ENCODE results near the gene ARHGAP19.
"Not testable (repeated sequence)": the region's sequence is repeated elsewhere in the genome, so short reads cannot be mapped to it uniquely, and the experiment has no call there.

The ARHGAP19 gene

GRCh38 chr10:97321032-97321803, 28.8 kb upstream of the ARHGAP19 start:
- DNase-seq (ENCODE audit: low read depth), result no peak

GRCh38 chr10:97320480-97321031, 28.1 kb upstream of the ARHGAP19 start:
- no peak for DNase-seq (ENCODE audit: low read depth)

GRCh38 chr10:97319671-97320479, 27.4 kb upstream of the ARHGAP19 start:
- DNase-seq (ENCODE audit: low read depth), result no peak

- peak; percentile 69 for DNase-seq (ENCODE audit: low read depth)
Measured at GRCh38 chr10:97318772-97319651, 26.6 kb upstream of the ARHGAP19 start, which contains the start of gene FRAT1. TSS of gene FRAT1 (plus strand) at chr10:97319271. CDS start at chr10:97319454, 183 bp downstream.

- DNase-seq (ENCODE audit: low read depth), result no peak
Measured at GRCh38 chr10:97314671-97315070, 22.2 kb upstream of the ARHGAP19 start.

GRCh38 chr10:97312897-97313296, 20.5 kb upstream of the ARHGAP19 start:
- DNase-seq (ENCODE audit: low read depth), result no peak

- no peak for DNase-seq (ENCODE audit: low read depth)
Measured at GRCh38 chr10:97311111-97311626, 18.7 kb upstream of the ARHGAP19 start.

- DNase-seq (ENCODE audit: low read depth), result no peak
Measured at GRCh38 chr10:97307866-97308780, 15.7 kb upstream of the ARHGAP19 start.

GRCh38 chr10:97307441-97307840, 15.0 kb upstream of the ARHGAP19 start:
- no peak for DNase-seq (ENCODE audit: low read depth)

GRCh38 chr10:97302088-97302791, 9.8 kb upstream of the ARHGAP19 start:
- no peak for DNase-seq (ENCODE audit: low read depth)

GRCh38 chr10:97300980-97301379, 8.5 kb upstream of the ARHGAP19 start:
- DNase-seq (ENCODE audit: low read depth), result no peak

GRCh38 chr10:97298223-97298571, 5.8 kb upstream of the ARHGAP19 start:
- DNase-seq (ENCODE audit: low read depth), result no peak

GRCh38 chr10:97297556-97298222, 5.3 kb upstream of the ARHGAP19 start:
- DNase-seq (ENCODE audit: low read depth), result no peak

- no peak for DNase-seq (ENCODE audit: low read depth)
Measured at GRCh38 chr10:97292862-97293198, 393 bp upstream of the ARHGAP19 start.

- DNase-seq (ENCODE audit: low read depth), result no peak
Measured at GRCh38 chr10:97291357-97292096, 910 bp downstream of the ARHGAP19 start.

- DNase-seq (ENCODE audit: low read depth), result not testable (repeated sequence)
Measured at GRCh38 chr10:97290576-97291356, 1.7 kb downstream of the ARHGAP19 start.

- not testable (repeated sequence) for DNase-seq (ENCODE audit: low read depth)
Measured at GRCh38 chr10:97290076-97290475, 2.4 kb downstream of the ARHGAP19 start.

- DNase-seq (ENCODE audit: low read depth), result no peak
Measured at GRCh38 chr10:97280783-97281182, 11.7 kb downstream of the ARHGAP19 start.

Measured in HS-5 (cell line).